GM19035 (cell line): ENCODE data around the gene CYB561A3.
"Not testable (repeated sequence)": the region's sequence is repeated elsewhere in the genome, so short reads cannot be mapped to it uniquely, and the experiment has no call there.

Experiments used
- ATAC-seq: cut with Tn5 transposase; IDR thresholded peaks from one replicate; pipeline ENCODE4 v1.9.1; 2021; ENCODE audit not compliant: unreplicated experiment

The CYB561A3 gene, protein sequence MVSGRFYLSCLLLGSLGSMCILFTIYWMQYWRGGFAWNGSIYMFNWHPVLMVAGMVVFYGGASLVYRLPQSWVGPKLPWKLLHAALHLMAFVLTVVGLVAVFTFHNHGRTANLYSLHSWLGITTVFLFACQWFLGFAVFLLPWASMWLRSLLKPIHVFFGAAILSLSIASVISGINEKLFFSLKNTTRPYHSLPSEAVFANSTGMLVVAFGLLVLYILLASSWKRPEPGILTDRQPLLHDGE

DNA sequence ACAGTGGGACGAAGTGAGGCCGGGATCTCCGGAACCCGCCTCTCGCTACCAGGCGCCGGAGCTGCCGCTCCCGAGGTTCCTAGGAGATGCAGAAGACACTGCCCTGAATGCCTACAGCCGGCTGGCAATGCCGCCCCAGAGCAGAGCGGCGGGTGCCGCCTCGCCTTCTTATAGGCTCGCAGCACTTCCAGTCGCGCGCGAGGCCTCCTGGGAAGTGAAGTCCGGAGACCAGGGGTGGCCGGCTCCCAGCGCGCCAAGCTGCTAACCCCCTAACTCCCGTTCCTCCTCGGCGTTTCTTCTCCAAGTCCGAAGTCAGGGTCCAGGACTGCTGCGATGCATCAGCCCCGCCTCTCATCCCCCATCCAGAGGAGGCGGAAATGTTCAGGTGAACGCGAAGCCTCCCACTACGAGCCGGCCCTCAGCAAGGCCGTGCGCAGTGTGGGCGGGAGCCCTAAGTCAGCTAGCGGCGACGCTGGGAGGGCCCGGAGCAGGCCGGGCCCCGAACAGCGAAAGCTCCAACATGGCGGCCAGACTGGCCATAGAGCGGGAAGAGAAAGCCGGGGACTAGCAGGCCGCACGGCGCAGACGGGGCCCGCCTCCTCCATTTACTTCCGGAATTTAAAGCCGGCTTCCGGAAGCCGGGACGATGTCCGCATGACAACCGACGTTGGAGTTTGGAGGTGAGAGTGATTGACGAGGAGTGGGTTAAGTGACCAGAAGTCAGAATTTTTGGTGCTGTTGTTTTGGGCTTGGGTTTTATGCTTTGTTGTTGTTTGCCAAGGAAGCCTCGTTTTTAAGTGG is at the start of gene CYB561A3, which contains the start of gene TMEM138:
Gene CYB561A3, minus strand, starts transcription at position 142 of the 801 bp plus-strand sequence. CDS start 5,169 bp downstream, outside the sequence.
Gene TMEM138, plus strand, starts transcription at position 634 of the 801 bp plus-strand sequence. CDS start 2,017 bp downstream, outside the sequence.
- ATAC-seq = peak; percentile 84

DNA sequence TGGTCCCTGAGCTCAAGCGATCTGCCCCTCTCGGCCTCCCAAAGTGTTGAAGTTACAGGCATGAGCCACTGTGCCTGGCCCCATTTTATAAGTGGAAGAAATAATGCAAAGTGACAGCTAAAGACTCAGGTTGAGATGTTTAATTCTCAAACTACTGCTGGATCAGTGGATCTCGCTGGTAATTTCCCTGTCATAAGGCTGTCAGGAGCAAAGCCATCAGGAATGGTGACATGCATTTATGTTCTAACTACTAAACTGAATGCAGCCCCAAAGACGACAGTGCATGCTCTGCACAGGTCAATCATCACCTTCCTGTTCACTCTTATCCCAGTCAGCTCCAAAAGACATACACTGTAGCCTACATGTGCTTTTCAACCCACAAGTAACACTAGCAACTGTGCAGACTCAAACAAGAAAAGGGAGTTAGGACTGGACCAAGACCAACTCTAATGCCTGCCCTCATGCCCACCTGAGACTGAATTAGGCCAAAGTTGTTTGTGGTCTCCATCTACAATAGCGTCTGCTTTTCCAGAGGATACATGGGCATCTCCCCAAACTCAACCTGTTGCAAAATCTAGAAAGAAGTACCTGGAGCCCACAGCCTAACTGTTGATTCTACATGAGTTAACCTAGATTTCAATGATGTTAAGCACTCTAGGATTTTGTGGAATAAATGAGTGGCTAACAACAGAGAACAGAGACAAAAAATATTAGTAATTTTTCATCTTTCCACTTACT is 45.5 kb upstream of the CYB561A3 start:
- ATAC-seq = no peak

DNA sequence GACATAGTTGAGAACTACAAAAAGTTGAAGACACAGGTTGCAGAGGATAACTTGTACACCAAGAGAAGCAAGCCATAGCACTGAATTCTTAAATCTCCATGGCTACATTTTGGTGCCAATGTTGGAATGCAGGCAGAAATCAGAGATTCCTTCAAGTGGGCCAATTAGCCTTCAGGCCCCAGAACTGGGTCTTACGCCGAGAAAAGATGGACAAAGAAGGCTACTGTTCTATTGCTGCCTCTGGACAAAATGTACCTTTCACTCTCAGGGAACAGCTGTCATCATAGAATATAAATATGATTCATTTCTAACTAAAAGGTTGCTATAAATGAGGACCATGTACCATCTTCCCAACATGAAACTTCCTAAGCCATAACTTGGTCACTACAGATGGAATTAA is 44.4 kb upstream of the CYB561A3 start:
- no peak for ATAC-seq

- no peak for ATAC-seq
These were observed 43.0 kb upstream of the CYB561A3 start for GRCh38 chr11:61404641-61405040.

DNA sequence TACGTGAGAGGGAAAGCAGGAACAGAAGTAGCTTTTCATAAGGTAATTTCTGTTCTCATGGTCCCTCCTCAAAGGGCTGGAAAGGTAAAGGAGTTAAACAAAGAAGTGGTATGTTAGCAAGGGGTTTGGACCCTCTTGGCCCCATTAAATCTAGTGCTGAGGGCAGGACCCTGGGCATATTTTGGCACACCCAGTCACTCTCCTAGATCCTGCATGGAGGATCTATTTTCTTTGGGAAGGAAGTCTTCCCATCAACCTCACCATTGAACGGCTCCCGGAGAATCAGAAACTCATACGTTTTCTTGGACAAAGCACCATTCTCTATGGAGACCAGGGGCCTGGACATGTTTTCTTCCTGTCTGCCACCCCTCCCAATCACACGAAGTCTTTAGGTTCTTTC is 42.4 kb upstream of the CYB561A3 start:
- ATAC-seq = no peak

GRCh38 chr11:61403658-61404057 is 42.0 kb upstream of the CYB561A3 start:
- no peak for ATAC-seq

GRCh38 chr11:61401573-61401972 is 39.9 kb upstream of the CYB561A3 start:
- ATAC-seq = no peak

DNA sequence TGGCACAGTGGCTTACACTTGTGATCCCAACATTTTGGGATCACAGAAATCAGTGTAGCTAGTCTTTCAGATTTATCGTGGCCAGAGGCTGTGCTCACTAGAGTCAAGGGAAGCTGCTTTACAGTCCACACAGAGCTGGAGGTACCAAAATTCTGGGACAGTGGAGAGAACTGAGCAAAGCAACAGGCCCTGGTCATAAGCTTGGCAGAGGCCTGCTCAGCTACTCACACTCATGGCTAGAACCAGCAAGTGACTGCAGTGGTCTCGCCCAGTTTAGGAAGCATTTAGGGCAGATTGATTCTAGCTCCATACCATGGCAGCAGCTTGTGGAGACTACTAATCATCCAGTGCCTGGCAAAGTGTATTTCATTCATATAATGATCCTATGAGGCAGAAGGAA is 39.5 kb upstream of the CYB561A3 start:
- ATAC-seq = no peak

DNA sequence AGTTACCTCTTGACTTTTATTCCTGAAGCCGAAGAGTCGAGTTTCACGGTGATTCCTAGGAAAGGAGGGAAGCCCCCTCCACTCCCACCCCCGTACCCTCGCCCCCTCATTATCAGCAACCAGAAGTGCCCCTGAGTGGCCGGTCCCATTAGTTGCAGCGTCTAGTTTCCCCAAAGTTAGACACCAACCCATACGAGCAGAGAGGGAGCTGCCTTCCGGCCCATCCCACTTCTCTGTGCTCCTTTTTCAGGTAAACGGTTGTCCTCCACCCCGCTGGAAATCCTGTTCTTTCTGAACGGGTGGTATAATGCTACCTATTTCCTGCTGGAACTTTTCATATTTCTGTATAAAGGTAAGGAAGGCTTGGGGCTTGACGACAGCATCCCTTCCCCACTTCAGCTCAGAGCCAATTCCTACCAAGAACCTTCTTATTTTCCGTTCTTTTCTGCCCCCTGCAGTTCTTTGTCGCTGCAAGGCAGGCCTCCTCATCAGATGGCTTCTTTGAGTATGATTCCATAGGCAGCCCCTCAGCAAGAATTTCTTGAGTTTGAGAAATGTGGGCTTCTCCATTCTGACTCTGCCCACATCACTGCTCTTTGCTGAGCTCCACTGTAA is 31.4 kb upstream of the CYB561A3 start:
- ATAC-seq = peak; percentile 14

DNA sequence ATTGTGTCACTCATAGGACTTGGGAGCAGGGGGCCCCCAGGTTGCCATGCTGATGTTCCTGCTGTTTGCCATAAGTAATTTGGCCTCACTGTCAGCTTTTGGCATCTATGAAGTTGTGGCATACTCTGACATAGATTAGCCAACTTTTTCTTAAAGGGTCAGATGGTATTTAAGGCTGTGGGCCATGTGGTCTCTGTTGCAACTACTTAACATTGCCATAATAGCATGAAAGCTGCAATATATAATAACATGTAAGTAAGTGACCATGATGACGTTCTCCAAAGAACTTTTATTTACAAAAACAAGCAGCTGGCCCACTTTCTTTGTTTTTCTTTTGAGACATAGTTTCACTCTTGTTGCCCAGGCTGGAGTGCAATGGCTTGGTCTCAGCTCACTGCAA is 28.5 kb upstream of the CYB561A3 start:
- ATAC-seq = no peak

DNA sequence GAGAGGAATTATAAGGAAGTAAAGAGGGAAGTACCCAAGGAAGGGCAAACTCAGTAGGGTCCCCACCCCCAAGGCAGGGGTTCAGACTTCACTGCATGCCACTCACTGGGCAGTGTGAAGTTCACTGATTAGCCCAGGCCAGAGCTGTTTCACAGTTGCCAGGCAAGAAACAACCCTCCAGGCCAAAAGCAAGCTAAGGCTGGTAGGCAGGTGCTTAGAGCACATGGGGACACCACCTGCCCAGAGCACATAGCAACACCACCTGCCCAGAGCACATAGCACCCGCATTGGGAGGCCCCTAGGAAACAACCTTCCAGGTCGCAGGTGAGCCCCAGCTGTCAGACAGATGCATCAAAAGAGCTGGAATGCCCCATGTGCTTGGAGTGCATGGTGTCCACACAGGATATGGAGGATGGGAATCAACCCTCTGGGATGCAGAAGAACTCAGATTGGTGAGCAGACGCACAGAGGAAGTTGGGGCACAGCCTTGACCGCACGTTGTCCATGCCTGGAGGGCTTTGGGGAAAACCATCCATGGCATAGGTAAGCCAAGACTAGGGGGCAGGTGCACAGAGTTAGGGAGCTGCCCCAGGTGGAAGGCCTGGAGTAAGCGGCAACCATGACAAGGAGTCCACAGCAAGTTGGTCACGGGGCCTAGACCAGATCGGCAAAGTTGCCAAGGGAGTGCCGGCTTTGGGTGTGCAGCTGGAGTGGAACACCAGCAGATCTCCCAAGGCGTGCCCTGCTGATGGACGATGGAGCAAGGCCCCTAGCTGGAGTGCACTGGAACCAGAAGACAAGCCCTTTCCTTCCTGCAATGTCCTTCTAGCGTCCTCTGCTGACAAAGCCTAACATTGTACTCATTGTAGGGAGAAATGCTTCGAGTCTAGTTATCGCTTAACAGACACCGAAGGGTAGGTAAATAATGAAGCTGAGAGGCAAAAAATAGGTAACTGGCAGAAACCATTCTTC is 22.9 kb upstream of the CYB561A3 start:
- no peak for ATAC-seq

- ATAC-seq = not testable (repeated sequence)
These were observed 22.2 kb upstream of the CYB561A3 start for GRCh38 chr11:61383859-61384258.

DNA sequence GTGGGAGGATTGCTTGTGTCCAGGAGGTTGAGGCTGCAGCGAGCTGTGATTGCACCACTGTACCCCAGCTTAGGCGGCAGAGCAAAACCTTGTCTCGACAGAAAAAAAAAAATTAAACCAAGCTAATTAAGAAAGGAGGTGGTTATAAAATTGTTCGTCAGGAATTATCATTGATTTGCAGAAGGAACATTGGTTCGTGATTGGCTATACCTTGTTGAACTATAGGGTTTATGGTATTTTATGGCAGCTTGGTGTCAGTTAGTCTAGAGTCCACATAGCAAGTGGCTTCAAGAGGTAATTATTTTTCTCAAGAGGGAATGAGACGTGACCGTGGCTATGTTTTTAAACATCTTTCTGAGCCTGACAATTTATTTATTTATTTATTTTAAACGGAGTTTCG is 19.2 kb upstream of the CYB561A3 start:
- ATAC-seq = no peak

GRCh38 chr11:61378713-61379313 is 17.1 kb upstream of the CYB561A3 start:
- ATAC-seq = no peak

DNA sequence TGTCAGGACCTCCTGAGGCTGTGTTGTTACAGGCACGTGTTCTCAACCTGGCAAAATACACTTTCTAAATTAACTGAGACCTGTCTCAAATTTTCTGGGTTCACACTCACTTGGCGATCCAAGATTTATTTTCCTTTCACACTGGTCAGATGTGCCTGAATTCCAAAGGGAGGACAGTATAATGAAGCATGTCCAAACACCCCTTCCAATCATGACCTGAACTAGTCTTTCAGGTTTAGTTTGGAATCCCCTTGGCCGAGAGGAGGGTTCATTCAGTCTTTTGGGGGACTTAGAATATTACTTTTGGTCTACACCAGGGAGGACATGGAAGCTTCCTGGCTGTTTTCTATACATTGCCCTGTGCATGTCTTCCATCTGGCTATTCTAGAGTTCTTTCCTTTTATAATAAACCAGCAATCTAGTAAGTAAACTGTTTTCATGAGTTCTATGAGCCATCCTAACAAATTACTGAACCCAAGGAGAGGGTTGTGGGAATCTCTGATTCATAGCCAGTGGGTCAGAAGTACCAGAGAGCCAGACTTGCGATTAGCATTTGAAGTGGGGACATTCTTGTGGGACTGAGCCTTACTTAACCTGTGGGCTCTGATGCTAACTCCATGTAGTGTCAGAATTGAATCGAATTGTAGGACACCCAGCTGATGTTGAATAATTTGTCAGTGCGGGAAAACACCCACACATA is 15.9 kb upstream of the CYB561A3 start:
- no peak for ATAC-seq

DNA sequence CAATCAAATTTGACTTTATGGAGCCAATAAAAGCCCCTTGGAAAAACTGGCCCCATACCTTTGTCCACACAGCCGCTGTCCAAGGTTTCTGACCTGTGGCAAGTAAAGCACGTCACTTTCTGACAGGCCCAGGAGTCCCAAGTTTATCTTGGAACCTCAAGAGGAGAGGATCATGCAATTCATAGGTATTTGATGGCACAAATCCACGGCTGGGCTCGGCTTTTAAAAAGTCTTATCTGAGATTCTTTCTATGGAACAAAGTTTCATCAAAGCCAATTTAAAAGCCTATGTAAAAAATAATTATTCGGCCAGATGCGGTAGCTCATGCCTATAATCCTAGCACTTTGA is 14.1 kb upstream of the CYB561A3 start:
- ATAC-seq = no peak

- ATAC-seq = no peak
These were observed 11.2 kb upstream of the CYB561A3 start for GRCh38 chr11:61372659-61373420.

- ATAC-seq = no peak
These were observed 8.8 kb upstream of the CYB561A3 start for GRCh38 chr11:61370349-61371005.
